ENCODE measurements around the gene B3GNT5.
"Not testable (repeated sequence)": the region's sequence is repeated elsewhere in the genome, so short reads cannot be mapped to it uniquely, and the experiment has no call there.

B3GNT5 gene

GRCh38 chr3:183217548-183218332 is 35.3 kb upstream of the B3GNT5 start:
- Histone ChIP-seq H3K27ac (ENCODE audit: low read depth, low read length) (no peak overlapping the region), H3K36me3 (ENCODE audit: control insufficient read depth, insufficient read depth, low read length) (no peaks in the 10 kb centered on the region), H3K9ac (ENCODE audit: low read length) (no peak overlapping the region), H3K27me3 (ENCODE audit: control insufficient read depth, insufficient read depth, low read length) (no peaks in the 10 kb centered on the region), H3K4me3 (ENCODE audit: low read length) (no peak overlapping the region), H3K4me1 (ENCODE audit: control insufficient read depth, insufficient read depth, low read length) (no peaks in the 10 kb centered on the region)

- no peak overlapping the region for H3K9ac ChIP-seq (ENCODE audit: low read length)
- H3K27ac ChIP-seq (ENCODE audit: low read depth, low read length) = no peak overlapping the region
- no peaks in the 10 kb centered on the region for H3K36me3 ChIP-seq (ENCODE audit: control insufficient read depth, insufficient read depth, low read length)
- no peaks in the 10 kb centered on the region for H3K27me3 ChIP-seq (ENCODE audit: control insufficient read depth, insufficient read depth, low read length)
- no peaks in the 10 kb centered on the region for H3K4me1 ChIP-seq (ENCODE audit: control insufficient read depth, insufficient read depth, low read length)
- H3K4me3 ChIP-seq (ENCODE audit: low read length) = no peak overlapping the region
Observed at GRCh38 chr3:183218826-183219225, 34.2 kb upstream of the B3GNT5 start.

- Histone ChIP-seq H3K36me3 (ENCODE audit: control insufficient read depth, insufficient read depth, low read length) (no peaks in the 10 kb centered on the region), H3K4me3 (ENCODE audit: low read length) (no peak overlapping the region), H3K9ac (ENCODE audit: low read length) (no peak overlapping the region), H3K4me1 (ENCODE audit: control insufficient read depth, insufficient read depth, low read length) (no peaks in the 10 kb centered on the region), H3K27ac (ENCODE audit: low read depth, low read length) (no peak overlapping the region), H3K27me3 (ENCODE audit: control insufficient read depth, insufficient read depth, low read length) (no peaks in the 10 kb centered on the region)
Observed at GRCh38 chr3:183220828-183221227, 32.2 kb upstream of the B3GNT5 start.

- H3K4me3 ChIP-seq (ENCODE audit: low read length) = no peak overlapping the region
- no peak overlapping the region for H3K27ac ChIP-seq (ENCODE audit: low read depth, low read length)
- H3K27me3 ChIP-seq (ENCODE audit: control insufficient read depth, insufficient read depth, low read length) = no peaks in the 10 kb centered on the region
- H3K36me3 ChIP-seq (ENCODE audit: control insufficient read depth, insufficient read depth, low read length) = no peaks in the 10 kb centered on the region
- H3K9ac ChIP-seq (ENCODE audit: low read length) = no peak overlapping the region
- H3K4me1 ChIP-seq (ENCODE audit: control insufficient read depth, insufficient read depth, low read length) = no peaks in the 10 kb centered on the region
Observed at GRCh38 chr3:183222631-183223235, 30.3 kb upstream of the B3GNT5 start.

- no peaks in the 10 kb centered on the region for H3K4me1 ChIP-seq (ENCODE audit: control insufficient read depth, insufficient read depth, low read length)
- H3K27me3 ChIP-seq (ENCODE audit: control insufficient read depth, insufficient read depth, low read length) = no peaks in the 10 kb centered on the region
- no peak overlapping the region for H3K27ac ChIP-seq (ENCODE audit: low read depth, low read length)
Observed at GRCh38 chr3:183224180-183224970, 28.7 kb upstream of the B3GNT5 start.

GRCh38 chr3:183226333-183226890 is 26.6 kb upstream of the B3GNT5 start:
- no peak overlapping the region for H3K27ac ChIP-seq (ENCODE audit: low read depth, low read length)
- H3K36me3 ChIP-seq (ENCODE audit: control insufficient read depth, insufficient read depth, low read length) = no peaks in the 10 kb centered on the region
- no peak overlapping the region for H3K4me3 ChIP-seq (ENCODE audit: low read length)
- H3K9ac ChIP-seq (ENCODE audit: low read length) = no peak overlapping the region
- H3K27me3 ChIP-seq (ENCODE audit: control insufficient read depth, insufficient read depth, low read length) = no peaks in the 10 kb centered on the region
- no peaks in the 10 kb centered on the region for H3K4me1 ChIP-seq (ENCODE audit: control insufficient read depth, insufficient read depth, low read length)

More at GRCh38 chr3:183224180-183224970, 28.7 kb upstream of the B3GNT5 start:
- Histone ChIP-seq H3K4me3 (ENCODE audit: low read length) (no peak overlapping the region), H3K36me3 (ENCODE audit: control insufficient read depth, insufficient read depth, low read length) (no peaks in the 10 kb centered on the region), H3K9ac (ENCODE audit: low read length) (no peak overlapping the region)

GRCh38 chr3:183227586-183227985 is 25.5 kb upstream of the B3GNT5 start:
- Histone ChIP-seq H3K27ac (ENCODE audit: low read depth, low read length) (no peak overlapping the region), H3K9ac (ENCODE audit: low read length) (no peak overlapping the region), H3K4me1 (ENCODE audit: control insufficient read depth, insufficient read depth, low read length) (no peaks in the 10 kb centered on the region)

GRCh38 chr3:183229178-183229577 is 23.9 kb upstream of the B3GNT5 start:
- Histone ChIP-seq H3K9ac (ENCODE audit: low read length) (no peak overlapping the region), H3K27ac (ENCODE audit: low read depth, low read length) (no peak overlapping the region), H3K4me1 (ENCODE audit: control insufficient read depth, insufficient read depth, low read length) (no peaks in the 10 kb centered on the region), H3K4me3 (ENCODE audit: low read length) (no peak overlapping the region), H3K36me3 (ENCODE audit: control insufficient read depth, insufficient read depth, low read length) (no peaks in the 10 kb centered on the region), H3K27me3 (ENCODE audit: control insufficient read depth, insufficient read depth, low read length) (no peaks in the 10 kb centered on the region)

More at GRCh38 chr3:183227586-183227985, 25.5 kb upstream of the B3GNT5 start:
- Histone ChIP-seq H3K4me3 (ENCODE audit: low read length) (no peak overlapping the region), H3K27me3 (ENCODE audit: control insufficient read depth, insufficient read depth, low read length) (no peaks in the 10 kb centered on the region), H3K36me3 (ENCODE audit: control insufficient read depth, insufficient read depth, low read length) (no peaks in the 10 kb centered on the region)

GRCh38 chr3:183230251-183230650 is 22.8 kb upstream of the B3GNT5 start:
- H3K9ac ChIP-seq (ENCODE audit: low read length); H3K36me3 ChIP-seq (ENCODE audit: control insufficient read depth, insufficient read depth, low read length); H3K4me3 ChIP-seq (ENCODE audit: low read length); H3K4me1 ChIP-seq (ENCODE audit: control insufficient read depth, insufficient read depth, low read length); H3K27ac ChIP-seq (ENCODE audit: low read depth, low read length); H3K27me3 ChIP-seq (ENCODE audit: control insufficient read depth, insufficient read depth, low read length): not testable (repeated sequence)

GRCh38 chr3:183230826-183231225 is 22.2 kb upstream of the B3GNT5 start:
- H3K27ac ChIP-seq (ENCODE audit: low read depth, low read length) = no peak overlapping the region
- H3K4me3 ChIP-seq (ENCODE audit: low read length) = no peak overlapping the region
- H3K9ac ChIP-seq (ENCODE audit: low read length) = no peak overlapping the region
- no peaks in the 10 kb centered on the region for H3K27me3 ChIP-seq (ENCODE audit: control insufficient read depth, insufficient read depth, low read length)
- H3K4me1 ChIP-seq (ENCODE audit: control insufficient read depth, insufficient read depth, low read length) = no peaks in the 10 kb centered on the region
- no peaks in the 10 kb centered on the region for H3K36me3 ChIP-seq (ENCODE audit: control insufficient read depth, insufficient read depth, low read length)

GRCh38 chr3:183233966-183234365 is 19.1 kb upstream of the B3GNT5 start:
- no peaks in the 10 kb centered on the region for H3K4me1 ChIP-seq (ENCODE audit: control insufficient read depth, insufficient read depth, low read length)
- H3K4me3 ChIP-seq (ENCODE audit: low read length) = no peak overlapping the region
- no peaks in the 10 kb centered on the region for H3K27me3 ChIP-seq (ENCODE audit: control insufficient read depth, insufficient read depth, low read length)
- no peaks in the 10 kb centered on the region for H3K36me3 ChIP-seq (ENCODE audit: control insufficient read depth, insufficient read depth, low read length)
- H3K27ac ChIP-seq (ENCODE audit: low read depth, low read length) = no peak overlapping the region
- no peak overlapping the region for H3K9ac ChIP-seq (ENCODE audit: low read length)

GRCh38 chr3:183239046-183239445 is 14.0 kb upstream of the B3GNT5 start:
- H3K9ac ChIP-seq (ENCODE audit: low read length) = no peak overlapping the region
- no peak overlapping the region for H3K4me3 ChIP-seq (ENCODE audit: low read length)
- H3K36me3 ChIP-seq (ENCODE audit: control insufficient read depth, insufficient read depth, low read length) = no peaks in the 10 kb centered on the region
- H3K27ac ChIP-seq (ENCODE audit: low read depth, low read length) = no peak overlapping the region
- no peaks in the 10 kb centered on the region for H3K27me3 ChIP-seq (ENCODE audit: control insufficient read depth, insufficient read depth, low read length)
- H3K4me1 ChIP-seq (ENCODE audit: control insufficient read depth, insufficient read depth, low read length) = no peaks in the 10 kb centered on the region
